Neural cell (in vitro differentiated cells): ENCODE results near the gene TTC8. TPM values are rescaled to one million over a fixed set of nuclear protein-coding genes. Genes with fewer than 3 reads are reported as not detected.

ENCODE experiments used
- H2AFZ ChIP-seq: fragments of 200-600, 300-800 bp; sonication (generic), shearing (Covaris generic); 2 replicates; pipeline ENCODE4 v1.6.0; 2014; ENCODE audit warnings: low read depth, mild to moderate bottlenecking, antibody characterized with exemption, low read length, moderate library complexity
- H3F3A ChIP-seq: fragments of 200-600 bp; shearing (Covaris generic); 2 replicates; pipeline ENCODE4 v1.6.1; 2016; ENCODE audit warnings: mild to moderate bottlenecking, moderate library complexity, mixed read lengths, antibody characterized with exemption, low read length; ENCODE audit not compliant: insufficient read depth, poor library complexity, severe bottlenecking
- H3K27ac ChIP-seq: fragments of 200-600, 300-800 bp; sonication (generic), shearing (Covaris generic); 2 replicates; pipeline ENCODE4 v1.5.1; 2014; ENCODE audit warnings: mild to moderate bottlenecking, low read length, moderate library complexity
- H3K27me3 ChIP-seq: fragments of 300-800, 200-600 bp; sonication (generic), shearing (Covaris generic); 2 replicates; pipeline ENCODE4 v1.6.0; 2014; ENCODE audit warnings: mild to moderate bottlenecking, low read depth, low read length, moderate library complexity; ENCODE audit not compliant: insufficient read depth
- H3K36me3 ChIP-seq: fragments of 300-800, 200-600 bp; sonication (generic), shearing (Covaris generic); 2 replicates; pipeline ENCODE4 v1.5.1; 2014; ENCODE audit warnings: mild to moderate bottlenecking, antibody characterized with exemption, low read length, moderate library complexity; ENCODE audit not compliant: insufficient read depth
- H3K4me2 ChIP-seq: fragments of 300-800, 200-600 bp; sonication (generic), shearing (Covaris generic); 2 replicates; pipeline ENCODE4 v1.6.0; 2014; ENCODE audit warnings: mild to moderate bottlenecking, low read length
- H3K4me3 ChIP-seq: fragments of 300-800, 200-600 bp; sonication (generic), shearing (Covaris generic); 2 replicates; pipeline ENCODE4 v1.5.1; 2014; ENCODE audit warnings: mild to moderate bottlenecking, low read length, moderate library complexity
- H3K79me2 ChIP-seq: fragments of 200-600 bp; shearing (Covaris generic); replicated peaks from 2 replicates; pipeline ENCODE4 v1.6.0; 2014; ENCODE audit warnings: mild to moderate bottlenecking, low read length, moderate library complexity; ENCODE audit not compliant: insufficient read depth
- H3K9ac ChIP-seq: fragments of 300-800, 200-600 bp; sonication (generic), shearing (Covaris generic); 2 replicates; pipeline ENCODE4 v1.6.1; 2016; ENCODE audit warnings: mild to moderate bottlenecking, low read length, mixed read lengths
- H3K9me2 ChIP-seq: fragments of 200-600 bp; shearing (Covaris generic); 2 replicates; pipeline ENCODE4 v1.6.1; 2016; ENCODE audit warnings: mild to moderate bottlenecking, low read length, mixed read lengths; ENCODE audit not compliant: insufficient read depth
- H3K9me3 ChIP-seq: fragments of 200-600, 300-800 bp; sonication (generic), shearing (Covaris generic); 2 replicates; pipeline ENCODE4 v1.6.1; 2016; ENCODE audit warnings: mild to moderate bottlenecking, mixed run types, low read length, moderate library complexity, mixed read lengths
- H4K20me1 ChIP-seq: fragments of 200-600 bp; shearing (Covaris generic); 2 replicates; pipeline ENCODE4 v1.6.1; 2016; ENCODE audit warnings: mild to moderate bottlenecking, mixed run types; ENCODE audit not compliant: insufficient read depth
- EP300 ChIP-seq: fragments of 450-650 bp; conservative IDR thresholded peaks from 2 replicates; pipeline ENCODE4 v1.6.1; 2014; ENCODE audit warnings: antibody characterized with exemption, mild to moderate bottlenecking, moderate library complexity; ENCODE audit not compliant: poor library complexity, severe bottlenecking
- EZH2 ChIP-seq: fragments of 200-600, 300-800 bp; shearing (Covaris generic), sonication (generic); IDR thresholded peaks from 2 replicates; pipeline ENCODE4 v1.6.1; 2014; ENCODE audit warnings: antibody characterized with exemption, low read length, borderline replicate concordance, mild to moderate bottlenecking; ENCODE audit not compliant: insufficient read depth, poor library complexity, severe bottlenecking
- MXI1 ChIP-seq: fragments of 450-650 bp; conservative IDR thresholded peaks from 2 replicates; pipeline ENCODE4 v1.6.1; 2014; ENCODE audit warnings: antibody characterized with exemption, mild to moderate bottlenecking; ENCODE audit not compliant: poor library complexity, severe bottlenecking
- POLR2AphosphoS5 ChIP-seq: IDR thresholded peaks from 2 replicates; pipeline ENCODE4 v1.6.1; 2012
- RAD21 ChIP-seq: fragments of 450-650 bp; conservative IDR thresholded peaks from 2 replicates; pipeline ENCODE4 v1.6.1; 2014; ENCODE audit warnings: antibody characterized with exemption, mild to moderate bottlenecking, moderate library complexity
- SMC3 ChIP-seq: fragments of 450-650 bp; conservative IDR thresholded peaks from 2 replicates; pipeline ENCODE4 v1.6.1; 2014; ENCODE audit warnings: antibody characterized with exemption, mild to moderate bottlenecking, moderate library complexity; ENCODE audit not compliant: poor library complexity
- TAF1 ChIP-seq: IDR thresholded peaks from 2 replicates; pipeline ENCODE4 v1.6.1; 2012; ENCODE audit warnings: low read depth
- polyA plus RNA-seq: library from polyadenylated mRNA; depleted of rRNA; stranded (reverse); fragments of >200 nt; gene quantifications from 2 replicates; pipeline ENCODE4 v1.2.3, GENCODE V29; 2014
- TF ChIP-seq, protein P1 (sequence below): fragments of 450-650 bp; IDR thresholded peaks from 2 replicates; pipeline ENCODE4 v1.5.1; 2014; ENCODE audit warnings: antibody characterized with exemption, mild to moderate bottlenecking, moderate library complexity; ENCODE audit not compliant: poor library complexity, severe bottlenecking
- TF ChIP-seq, protein P2 (sequence below): IDR thresholded peaks from 2 replicates; pipeline ENCODE4 v1.6.1; 2012; ENCODE audit warnings: borderline replicate concordance

TTC8 gene
- polyA plus RNA-seq, 1 donor from 2014 or later = 28.1 TPM

DNA sequence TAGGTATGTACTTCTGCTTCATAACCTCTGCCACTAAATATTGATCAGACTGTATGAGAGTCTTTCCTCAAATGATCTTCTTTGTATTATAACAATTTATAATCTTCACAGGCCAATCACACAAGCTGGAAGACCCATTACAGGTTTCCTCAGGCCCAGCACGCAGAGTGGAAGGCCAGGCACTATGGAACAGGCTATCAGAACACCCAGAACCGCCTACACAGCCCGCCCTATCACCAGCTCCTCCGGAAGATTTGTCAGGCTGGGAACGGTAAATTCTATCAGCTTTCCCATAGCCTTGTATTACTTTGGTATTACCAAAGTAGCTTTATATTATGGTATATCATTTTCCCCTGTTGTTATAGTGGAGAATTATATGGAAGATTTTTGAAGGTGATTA, 16.5 kb downstream of the TTC8 start:
- Histone ChIP-seq H3F3A (peaks cover 6% of the 10 kb centered on the region), H3K4me3 (no peak overlapping the region), H3K79me2 (no peaks in the 10 kb centered on the region), H3K9me2 (no peaks in the 10 kb centered on the region), H4K20me1 (no peaks in the 10 kb centered on the region), H3K27ac (no peak overlapping the region), H3K27me3 (no peaks in the 10 kb centered on the region), H3K36me3 (no peaks in the 10 kb centered on the region), H2AFZ (no peak overlapping the region), H3K9me3 (no peaks in the 10 kb centered on the region), H3K9ac (no peak overlapping the region), H3K4me2 (no peak overlapping the region)
- no peak for TF ChIP-seq TAF1
- no peak for TF ChIP-seq RAD21
- TF ChIP-seq SMC3 = no peak
- TF ChIP-seq EZH2 = no peak
- TF ChIP-seq, protein P1, sequence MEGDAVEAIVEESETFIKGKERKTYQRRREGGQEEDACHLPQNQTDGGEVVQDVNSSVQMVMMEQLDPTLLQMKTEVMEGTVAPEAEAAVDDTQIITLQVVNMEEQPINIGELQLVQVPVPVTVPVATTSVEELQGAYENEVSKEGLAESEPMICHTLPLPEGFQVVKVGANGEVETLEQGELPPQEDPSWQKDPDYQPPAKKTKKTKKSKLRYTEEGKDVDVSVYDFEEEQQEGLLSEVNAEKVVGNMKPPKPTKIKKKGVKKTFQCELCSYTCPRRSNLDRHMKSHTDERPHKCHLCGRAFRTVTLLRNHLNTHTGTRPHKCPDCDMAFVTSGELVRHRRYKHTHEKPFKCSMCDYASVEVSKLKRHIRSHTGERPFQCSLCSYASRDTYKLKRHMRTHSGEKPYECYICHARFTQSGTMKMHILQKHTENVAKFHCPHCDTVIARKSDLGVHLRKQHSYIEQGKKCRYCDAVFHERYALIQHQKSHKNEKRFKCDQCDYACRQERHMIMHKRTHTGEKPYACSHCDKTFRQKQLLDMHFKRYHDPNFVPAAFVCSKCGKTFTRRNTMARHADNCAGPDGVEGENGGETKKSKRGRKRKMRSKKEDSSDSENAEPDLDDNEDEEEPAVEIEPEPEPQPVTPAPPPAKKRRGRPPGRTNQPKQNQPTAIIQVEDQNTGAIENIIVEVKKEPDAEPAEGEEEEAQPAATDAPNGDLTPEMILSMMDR = no peak
- TF ChIP-seq POLR2AphosphoS5 = no peak
- no peak for TF ChIP-seq EP300
- no peak for TF ChIP-seq MXI1
- TF ChIP-seq, protein P2, sequence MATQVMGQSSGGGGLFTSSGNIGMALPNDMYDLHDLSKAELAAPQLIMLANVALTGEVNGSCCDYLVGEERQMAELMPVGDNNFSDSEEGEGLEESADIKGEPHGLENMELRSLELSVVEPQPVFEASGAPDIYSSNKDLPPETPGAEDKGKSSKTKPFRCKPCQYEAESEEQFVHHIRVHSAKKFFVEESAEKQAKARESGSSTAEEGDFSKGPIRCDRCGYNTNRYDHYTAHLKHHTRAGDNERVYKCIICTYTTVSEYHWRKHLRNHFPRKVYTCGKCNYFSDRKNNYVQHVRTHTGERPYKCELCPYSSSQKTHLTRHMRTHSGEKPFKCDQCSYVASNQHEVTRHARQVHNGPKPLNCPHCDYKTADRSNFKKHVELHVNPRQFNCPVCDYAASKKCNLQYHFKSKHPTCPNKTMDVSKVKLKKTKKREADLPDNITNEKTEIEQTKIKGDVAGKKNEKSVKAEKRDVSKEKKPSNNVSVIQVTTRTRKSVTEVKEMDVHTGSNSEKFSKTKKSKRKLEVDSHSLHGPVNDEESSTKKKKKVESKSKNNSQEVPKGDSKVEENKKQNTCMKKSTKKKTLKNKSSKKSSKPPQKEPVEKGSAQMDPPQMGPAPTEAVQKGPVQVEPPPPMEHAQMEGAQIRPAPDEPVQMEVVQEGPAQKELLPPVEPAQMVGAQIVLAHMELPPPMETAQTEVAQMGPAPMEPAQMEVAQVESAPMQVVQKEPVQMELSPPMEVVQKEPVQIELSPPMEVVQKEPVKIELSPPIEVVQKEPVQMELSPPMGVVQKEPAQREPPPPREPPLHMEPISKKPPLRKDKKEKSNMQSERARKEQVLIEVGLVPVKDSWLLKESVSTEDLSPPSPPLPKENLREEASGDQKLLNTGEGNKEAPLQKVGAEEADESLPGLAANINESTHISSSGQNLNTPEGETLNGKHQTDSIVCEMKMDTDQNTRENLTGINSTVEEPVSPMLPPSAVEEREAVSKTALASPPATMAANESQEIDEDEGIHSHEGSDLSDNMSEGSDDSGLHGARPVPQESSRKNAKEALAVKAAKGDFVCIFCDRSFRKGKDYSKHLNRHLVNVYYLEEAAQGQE = no peak

DNA sequence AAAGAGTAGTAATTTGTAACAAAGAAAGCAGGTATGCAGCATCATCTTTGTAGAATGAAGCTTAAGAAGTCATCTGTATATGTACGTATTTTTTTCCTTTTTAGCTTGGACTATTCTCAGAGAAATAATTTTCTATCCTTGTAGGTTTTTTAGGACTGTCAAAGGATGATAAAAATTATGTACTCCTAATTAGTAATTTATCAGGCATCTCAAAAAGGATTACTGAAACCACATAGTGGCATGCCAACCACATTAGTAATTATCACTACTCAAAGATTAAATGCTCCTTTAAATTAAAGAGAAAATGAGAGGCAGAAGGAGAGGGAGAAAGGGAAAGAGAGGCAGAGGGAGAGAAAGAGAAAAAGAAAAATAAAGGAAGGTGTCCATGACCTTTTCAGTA, 17.3 kb downstream of the TTC8 start:
- H3K36me3 ChIP-seq = no peaks in the 10 kb centered on the region
- H3K27ac ChIP-seq = no peak overlapping the region
- H3K9ac ChIP-seq = no peak overlapping the region
- no peak overlapping the region for H3K4me2 ChIP-seq
- H2AFZ ChIP-seq = no peak overlapping the region
- peaks cover 6% of the 10 kb centered on the region for H3F3A ChIP-seq
- H4K20me1 ChIP-seq = no peaks in the 10 kb centered on the region
- H3K9me2 ChIP-seq = no peaks in the 10 kb centered on the region
- H3K4me3 ChIP-seq = no peak overlapping the region
- no peaks in the 10 kb centered on the region for H3K79me2 ChIP-seq
- no peaks in the 10 kb centered on the region for H3K9me3 ChIP-seq
- H3K27me3 ChIP-seq = no peaks in the 10 kb centered on the region
- TF ChIP-seq EZH2 (no peak), SMC3 (no peak), POLR2AphosphoS5 (no peak), TAF1 (no peak), MXI1 (no peak), EP300 (no peak), RAD21 (no peak)
- TF ChIP-seq, protein P2 = no peak
- TF ChIP-seq, protein P1 = no peak
